ENCODE data around the gene PLK3. TPM values are rescaled to one million over a fixed set of nuclear protein-coding genes. Genes with fewer than 3 reads are reported as not detected.
"Not testable (repeated sequence)": the region's sequence is repeated elsewhere in the genome, so short reads cannot be mapped to it uniquely, and the experiment has no call there.

The PLK3 gene
- 22.4 and 29.1 TPM in 2 replicates for total RNA-seq

GRCh38 chr1:44799770-44800584 lies at the start of gene PLK3:
Gene PLK3, plus strand, starts transcription at chr1:44800377. Its CDS starts 87 bp downstream, at chr1:44800464.
- peak; percentile 95 for DNase-seq (ENCODE audit: low read depth, low spot score)

DNA sequence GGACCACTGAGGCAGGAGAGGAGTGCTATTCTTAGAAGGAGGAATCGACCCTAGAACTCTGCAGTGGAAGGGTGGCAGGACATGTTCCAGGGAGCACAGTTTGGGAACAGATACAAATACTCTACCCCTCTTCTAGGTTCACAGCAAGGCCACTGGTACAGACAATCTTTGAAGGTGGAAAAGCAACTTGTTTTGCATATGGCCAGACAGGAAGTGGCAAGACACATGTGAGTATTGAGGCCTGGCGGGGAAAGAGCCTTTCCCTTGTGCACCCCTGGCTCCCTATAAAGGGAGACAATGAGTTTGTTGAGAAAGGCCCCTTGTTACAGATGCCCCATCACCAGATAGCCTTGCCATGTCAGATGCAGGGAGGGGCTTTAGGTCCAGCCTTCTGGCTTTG lies 42.8 kb upstream of the PLK3 start:
- no peak for DNase-seq (ENCODE audit: low read depth, low spot score)

- no peak for DNase-seq (ENCODE audit: low read depth, low spot score)
These were observed 41.1 kb upstream of the PLK3 start for GRCh38 chr1:44759077-44759476.

DNA sequence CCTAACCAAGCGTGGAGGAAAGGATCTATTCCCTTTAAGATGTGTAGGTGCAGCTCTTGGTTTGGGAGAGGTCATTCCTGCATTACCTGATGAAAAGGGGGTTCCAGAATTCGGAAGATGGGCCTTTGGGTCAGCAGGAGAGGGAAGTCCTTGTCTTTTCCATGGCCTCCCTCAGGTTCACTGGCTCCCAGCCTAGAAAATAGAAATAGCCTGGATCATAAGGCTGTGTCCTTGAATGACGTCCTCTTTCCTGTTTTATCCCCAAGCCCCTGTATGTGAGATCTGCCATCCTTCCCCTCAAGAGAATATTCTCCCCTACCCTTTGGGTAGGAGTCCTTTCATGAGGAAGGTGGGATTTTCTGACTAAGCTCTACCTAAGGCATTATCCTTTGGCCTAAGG lies 39.3 kb upstream of the PLK3 start:
- no peak for DNase-seq (ENCODE audit: low read depth, low spot score)

DNA sequence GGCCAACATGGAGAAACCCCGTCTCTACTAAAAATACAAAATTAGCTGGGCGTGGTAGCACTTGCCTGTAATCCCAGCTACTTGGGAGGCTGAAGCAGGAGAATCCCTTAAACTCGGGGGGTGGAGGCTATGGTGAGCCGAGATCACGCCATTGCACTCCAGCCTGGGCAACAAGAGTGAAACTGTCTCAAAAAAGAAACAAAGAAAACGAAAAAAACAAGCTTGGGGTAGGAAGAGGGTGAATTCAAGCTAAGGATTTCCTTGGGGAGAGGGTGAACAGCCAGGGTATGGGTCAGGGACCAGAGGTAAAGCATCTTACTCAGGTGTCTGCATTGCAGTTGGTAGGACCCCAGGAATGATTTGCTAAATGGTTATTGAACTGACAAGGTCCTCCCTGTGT lies 33.8 kb upstream of the PLK3 start:
- DNase-seq (ENCODE audit: low read depth, low spot score), result not testable (repeated sequence)

GRCh38 chr1:44775078-44775929 lies 24.9 kb upstream of the PLK3 start, which contains the start of gene RPS8:
Gene RPS8, plus strand, starts transcription at chr1:44775540. Its CDS starts 57 bp downstream, at chr1:44775597.
- DNase-seq (ENCODE audit: low read depth, low spot score), result peak; percentile 78

GRCh38 chr1:44775930-44776729 lies 24.0 kb upstream of the PLK3 start:
- no peak for DNase-seq (ENCODE audit: low read depth, low spot score)

DNA sequence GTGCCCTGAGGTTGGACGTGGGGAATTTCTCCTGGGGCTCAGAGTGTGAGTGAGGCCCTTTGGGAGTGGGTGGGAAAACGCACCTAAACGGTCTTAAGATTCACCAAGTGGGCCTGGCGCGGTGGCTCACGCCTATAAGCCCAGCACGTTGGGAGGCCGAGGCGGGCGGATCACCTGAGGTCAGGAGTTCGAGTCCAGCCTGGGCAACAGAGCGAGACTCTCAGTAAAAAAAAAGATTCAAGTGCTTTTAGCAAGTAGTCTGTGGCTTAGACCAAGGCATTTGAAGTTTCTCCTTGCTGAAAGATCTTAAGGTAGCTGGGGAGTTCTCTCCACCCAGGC lies 23.5 kb upstream of the PLK3 start:
- DNase-seq (ENCODE audit: low read depth, low spot score), result no peak

GRCh38 chr1:44777547-44777946 lies 22.6 kb upstream of the PLK3 start:
- DNase-seq (ENCODE audit: low read depth, low spot score), result no peak

- DNase-seq (ENCODE audit: low read depth, low spot score), result no peak
These were observed 22.1 kb upstream of the PLK3 start for GRCh38 chr1:44777969-44778635.

- DNase-seq (ENCODE audit: low read depth, low spot score), result no peak
These were observed 21.2 kb upstream of the PLK3 start for GRCh38 chr1:44778705-44779576.

DNA sequence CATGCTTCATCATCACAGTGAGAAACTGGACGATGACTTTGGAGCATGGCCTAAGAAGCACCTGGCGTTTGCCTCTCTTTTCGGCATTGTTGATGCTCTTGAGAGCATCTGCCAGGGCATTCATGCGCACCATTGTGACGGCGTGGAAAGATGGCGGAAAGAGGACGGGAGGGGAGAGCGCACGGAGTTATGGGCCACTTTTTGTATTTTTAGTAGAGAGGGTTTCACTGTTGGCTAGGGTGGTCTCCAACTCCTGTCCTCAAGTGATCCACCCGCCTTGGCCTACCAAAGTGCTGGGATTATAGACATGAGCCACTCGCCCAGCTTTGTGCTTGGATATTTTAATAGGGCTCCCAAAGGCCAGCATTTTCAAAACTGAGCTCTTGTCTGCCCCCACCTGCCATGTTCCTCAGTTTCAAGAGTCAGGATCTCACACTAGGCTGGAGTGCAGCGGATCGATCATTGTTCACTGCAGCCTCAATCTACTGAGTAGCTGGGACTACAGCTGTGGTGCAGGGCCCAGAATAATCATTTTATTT lies 19.5 kb upstream of the PLK3 start:
- DNase-seq (ENCODE audit: low read depth, low spot score), result no peak

DNA sequence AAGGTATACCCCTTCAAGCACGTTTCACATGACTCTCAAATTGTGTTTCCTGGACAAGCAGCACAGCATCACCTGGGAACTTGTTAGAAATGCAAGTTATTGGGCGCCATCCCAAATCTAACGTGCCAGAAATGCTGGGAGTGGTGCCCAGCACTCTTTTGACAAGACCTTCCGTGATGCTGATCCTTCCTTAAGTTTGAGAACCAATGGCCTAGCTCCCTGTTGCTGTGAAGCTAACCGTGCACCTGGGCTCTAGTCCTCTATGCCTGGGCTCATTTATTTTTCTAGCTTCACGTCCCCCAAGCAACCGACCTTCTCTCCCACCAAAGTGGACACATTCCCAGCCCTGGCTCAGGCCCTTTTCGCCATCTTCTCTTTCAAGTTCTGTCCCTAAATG lies 16.5 kb upstream of the PLK3 start:
- DNase-seq (ENCODE audit: low read depth, low spot score), result no peak

DNA sequence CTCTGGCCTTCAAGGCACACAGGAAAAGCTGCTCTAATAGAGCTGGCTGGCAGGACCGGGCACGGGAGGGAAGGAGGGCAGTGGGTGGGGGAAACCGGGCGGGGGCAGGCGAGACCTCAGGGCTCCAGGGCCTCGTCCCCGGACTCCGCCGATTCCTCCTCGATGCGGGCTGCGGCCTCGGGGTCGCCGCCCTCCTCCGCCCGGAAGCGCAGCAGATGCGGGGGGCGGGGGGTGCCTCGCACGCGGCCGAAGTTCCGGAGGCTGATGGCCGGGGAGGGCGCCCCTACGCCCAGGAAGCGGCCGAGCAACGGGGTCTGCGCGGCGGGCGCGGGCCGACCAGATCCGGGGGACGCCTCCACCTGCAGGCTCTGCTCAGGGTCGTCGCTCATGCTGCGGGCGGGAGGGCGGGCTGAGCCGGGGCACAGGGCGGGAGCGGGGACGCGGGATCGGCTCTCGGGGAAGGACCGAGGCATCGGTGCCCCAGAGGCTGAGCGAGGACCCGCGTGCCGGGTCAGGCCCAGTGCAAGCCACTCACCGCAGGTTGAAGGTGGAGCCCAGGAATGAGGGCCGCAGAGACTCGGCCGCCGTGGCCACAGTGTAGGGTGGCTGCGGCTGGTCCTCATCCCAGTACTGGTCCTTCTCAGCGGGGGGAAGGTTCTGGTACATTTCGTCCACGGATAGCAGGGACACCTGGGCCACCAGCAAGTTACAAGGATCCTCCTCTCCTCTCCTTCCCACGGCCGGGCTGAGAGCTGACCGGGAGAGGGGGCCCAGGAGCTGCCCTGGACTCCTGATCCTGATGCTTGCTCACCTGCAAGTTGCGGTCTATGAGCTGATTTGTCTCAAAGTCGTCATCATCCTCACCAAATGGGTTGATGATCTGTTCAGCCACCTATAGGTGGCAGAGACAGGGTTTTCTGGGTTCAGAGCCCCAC lies 15.8 kb upstream of the PLK3 start:
- no peak for DNase-seq (ENCODE audit: low read depth, low spot score)

- DNase-seq (ENCODE audit: low read depth, low spot score), result no peak
These were observed 15.2 kb upstream of the PLK3 start for GRCh38 chr1:44785029-44785380.

DNA sequence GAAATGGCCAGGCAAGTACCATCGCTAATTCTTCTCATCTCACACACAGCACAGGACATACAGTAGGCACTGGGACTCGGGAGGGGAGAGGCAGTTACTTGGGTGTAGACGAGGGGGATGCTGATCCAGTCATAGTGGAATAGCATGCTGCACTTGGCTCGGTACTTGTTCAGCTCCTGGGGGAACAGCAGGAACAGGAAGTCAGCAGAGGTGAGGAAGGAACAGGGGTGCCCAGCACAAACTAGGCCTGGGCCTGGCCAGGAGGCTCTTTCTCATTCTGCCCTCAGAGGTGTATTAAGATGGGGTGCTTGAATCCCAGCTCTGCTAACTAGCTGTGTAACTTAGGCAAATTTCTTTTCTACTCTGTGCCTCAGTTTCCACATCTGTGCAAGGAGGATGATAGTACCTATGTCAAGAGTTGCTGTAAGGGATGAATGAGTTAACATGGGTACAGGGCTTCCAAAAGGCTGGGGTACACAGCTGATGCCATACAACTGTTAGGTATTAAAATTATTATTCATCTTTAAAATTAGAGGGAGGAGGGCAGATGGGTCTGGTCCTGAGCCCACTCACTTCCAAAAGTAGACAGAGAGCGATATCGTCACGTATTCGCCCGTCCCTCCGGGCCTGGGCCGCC lies 14.6 kb upstream of the PLK3 start:
- no peak for DNase-seq (ENCODE audit: low read depth, low spot score)

- DNase-seq (ENCODE audit: low read depth, low spot score), result no peak
These were observed 13.9 kb upstream of the PLK3 start for GRCh38 chr1:44786138-44786840.

Measured in pulmonary artery endothelial cell (primary cell).